ENCODE results near the gene UBL4B. TPM values are rescaled to one million over a fixed set of nuclear protein-coding genes. Genes with fewer than 3 reads are reported as not detected.

Gene UBL4B
- total RNA-seq, 1 experiment from 2014 or later, result not detected

DNA sequence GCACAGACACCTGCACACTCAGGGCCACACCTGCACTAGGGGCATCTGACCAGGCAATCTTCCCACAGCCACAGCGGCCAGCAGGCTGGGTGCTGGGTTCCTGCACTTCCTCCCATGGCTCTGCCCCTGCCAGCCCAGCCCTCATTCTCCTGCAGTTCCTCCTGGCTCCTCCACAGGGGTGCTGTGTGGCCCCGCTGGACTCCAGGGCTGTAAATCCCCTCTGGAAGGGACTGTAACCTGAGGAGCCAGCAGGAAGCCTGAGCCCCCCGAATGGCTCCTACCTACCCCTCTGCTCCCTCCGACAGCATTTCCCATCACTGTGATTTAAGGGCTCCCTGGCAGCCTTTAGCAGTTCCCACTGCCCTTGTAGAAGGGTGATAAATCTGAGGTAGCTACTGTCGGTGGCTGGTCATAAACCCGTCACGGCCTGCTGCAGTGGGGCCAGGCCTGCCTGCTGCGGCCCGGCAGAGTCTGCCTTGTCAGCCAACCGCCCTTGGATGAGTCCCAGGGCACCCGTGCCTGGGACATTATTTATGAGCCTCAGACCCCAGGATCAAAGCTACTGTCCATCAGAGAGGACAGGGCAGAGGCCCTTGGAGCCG is 8.8 kb downstream of the UBL4B start:
- H3K27me3 Mint-ChIP-seq (ENCODE audit: low read depth), result peaks cover 36% of the 10 kb centered on the region
- no CpG with 5 or more reads among the region's 12 CpGs for WGBS (ENCODE audit: extremely low coverage, insufficient read length, low lambda C conversion rate)
- no peaks in the 10 kb centered on the region for H3K23me2 ChIP-seq (ENCODE audit: insufficient read length, low read depth, low read length, poor library complexity, severe bottlenecking)
- H3K79me1 ChIP-seq (ENCODE audit: insufficient read depth, low read depth, low read length, poor library complexity, severe bottlenecking), result no peaks in the 10 kb centered on the region
- H3K18ac ChIP-seq (ENCODE audit: insufficient read length, low read depth, low read length), result no peak overlapping the region
- H4K5ac ChIP-seq (ENCODE audit: insufficient read length, low read depth, low read length), result no peak overlapping the region
- TF ChIP-seq, protein P1, sequence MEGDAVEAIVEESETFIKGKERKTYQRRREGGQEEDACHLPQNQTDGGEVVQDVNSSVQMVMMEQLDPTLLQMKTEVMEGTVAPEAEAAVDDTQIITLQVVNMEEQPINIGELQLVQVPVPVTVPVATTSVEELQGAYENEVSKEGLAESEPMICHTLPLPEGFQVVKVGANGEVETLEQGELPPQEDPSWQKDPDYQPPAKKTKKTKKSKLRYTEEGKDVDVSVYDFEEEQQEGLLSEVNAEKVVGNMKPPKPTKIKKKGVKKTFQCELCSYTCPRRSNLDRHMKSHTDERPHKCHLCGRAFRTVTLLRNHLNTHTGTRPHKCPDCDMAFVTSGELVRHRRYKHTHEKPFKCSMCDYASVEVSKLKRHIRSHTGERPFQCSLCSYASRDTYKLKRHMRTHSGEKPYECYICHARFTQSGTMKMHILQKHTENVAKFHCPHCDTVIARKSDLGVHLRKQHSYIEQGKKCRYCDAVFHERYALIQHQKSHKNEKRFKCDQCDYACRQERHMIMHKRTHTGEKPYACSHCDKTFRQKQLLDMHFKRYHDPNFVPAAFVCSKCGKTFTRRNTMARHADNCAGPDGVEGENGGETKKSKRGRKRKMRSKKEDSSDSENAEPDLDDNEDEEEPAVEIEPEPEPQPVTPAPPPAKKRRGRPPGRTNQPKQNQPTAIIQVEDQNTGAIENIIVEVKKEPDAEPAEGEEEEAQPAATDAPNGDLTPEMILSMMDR (conservative IDR thresholded peaks at IDR 0.05), result no peak
- H4K20me1 ChIP-seq (ENCODE audit: control insufficient read depth, insufficient read depth, insufficient read length), result no peaks in the 10 kb centered on the region
- H3K9me3 Mint-ChIP-seq, result peaks cover 14 to 40% of the 10 kb centered on the region in 2 experiments
- H2BK12ac ChIP-seq (ENCODE audit: insufficient read length, low read depth, low read length), result no peak overlapping the region
- no peak overlapping the region for H3K27ac ChIP-seq (ENCODE audit: insufficient read length, low read depth, low read length)
- no peak overlapping the region for H4K91ac ChIP-seq (ENCODE audit: insufficient read length, low read depth, low read length)
- H3K27ac Mint-ChIP-seq, result no peak overlapping the region
- H3K36me3 Mint-ChIP-seq (ENCODE audit: insufficient read depth in 1 of 3, low read depth in 3 of 3), result peaks cover 4 to 7% (median 7%) of the 10 kb centered on the region in 3 experiments
- H3K27me3 ChIP-seq (ENCODE audit: insufficient read depth, low read length), result no peaks in the 10 kb centered on the region
- no peak overlapping the region for H3K4me2 ChIP-seq (ENCODE audit: insufficient read depth, insufficient read length, low read length)
- H3T11ph ChIP-seq (ENCODE audit: low read length), result no peak overlapping the region
- H3K9ac ChIP-seq (ENCODE audit: extremely low read depth, insufficient read length, low read length), result no peak overlapping the region
- DNase-seq, result no peak
- H2BK5ac ChIP-seq (ENCODE audit: insufficient read length, low read length), result no peak overlapping the region
- H2AK5ac ChIP-seq (ENCODE audit: insufficient read length, low read length), result no peak overlapping the region
- H2AFZ ChIP-seq (ENCODE audit: low read length), result no peak overlapping the region
- H3K4me3 Mint-ChIP-seq, result no peak overlapping the region
- H3K14ac ChIP-seq (ENCODE audit: insufficient read depth, low read length), result no peak overlapping the region
- no peak overlapping the region for H2BK20ac ChIP-seq (ENCODE audit: low read depth, low read length, poor library complexity, severe bottlenecking)
- H3K9me3 ChIP-seq (ENCODE audit: control insufficient read depth, low read depth, low read length), result no peaks in the 10 kb centered on the region
- H3K79me2 ChIP-seq (ENCODE audit: insufficient read depth, low read length), result no peaks in the 10 kb centered on the region
- no peak overlapping the region for H3K56ac ChIP-seq (ENCODE audit: insufficient read length, low read depth, low read length)
- H3K4ac ChIP-seq (ENCODE audit: low read depth, low read length), result no peak overlapping the region
- H3K4me1 ChIP-seq (ENCODE audit: insufficient read depth, low read length), result no peaks in the 10 kb centered on the region
- no peak overlapping the region for H2BK15ac ChIP-seq (ENCODE audit: low read depth, low read length)
- H3K23ac ChIP-seq (ENCODE audit: insufficient read length, low read depth, low read length), result no peak overlapping the region
- H2BK120ac ChIP-seq (ENCODE audit: low read depth, low read length, poor library complexity, severe bottlenecking), result no peak overlapping the region
- H3K4me1 Mint-ChIP-seq, result peaks cover 4 to 7% of the 10 kb centered on the region in 2 experiments; a peak in 2 of 4 replicates
- H4K8ac ChIP-seq (replicated peaks; ENCODE audit: insufficient read length, low read depth, low read length), result no peak overlapping the region
